Heart right ventricle (tissue), 16 donors: Measurements from ENCODE around the gene ARHGEF17. TPM values are rescaled to one million over a fixed set of nuclear protein-coding genes. Genes with fewer than 3 reads are reported as not detected.
A peak's percentile ranks its signal among the peaks of the same experiment; 100 is the strongest.

Experiments
- ATAC-seq, 8 donors: fragments of 200-7000 bp; cut with Tn5 transposase; one replicate each; pipeline ENCODE4 v1.9.1; 2020; ENCODE audit warnings: mild to moderate bottlenecking in 8 of 8, moderate library complexity in 8 of 8, moderate number of reproducible peaks in 1 of 8
- DNase-seq, 2 donors: peaks; one replicate each; pipeline ENCODE4 v3.0.0-alpha.2; 2020
- H3K27ac ChIP-seq, 10 donors: fragments of 200-600 bp; sonication (generic) in 2 of 10; one replicate each; pipeline versions ENCODE4 v1.5.0 to v1.8.0; 2020 to 2022; ENCODE audit warnings: mild to moderate bottlenecking in 3 of 10
- H3K27me3 ChIP-seq, 7 donors: fragments of 200-600 bp; one replicate each; pipeline ENCODE4 v1.8.0; 2021 to 2022; ENCODE audit warnings: mild to moderate bottlenecking in 2 of 7
- H3K36me3 ChIP-seq, 9 donors: fragments of 200-600 bp; sonication (generic) in 1 of 9; one replicate each; pipeline versions ENCODE4 v1.5.0 to v1.8.0; 2020 to 2022; ENCODE audit warnings: mild to moderate bottlenecking in 2 of 9
- H3K4me1 ChIP-seq, 9 donors: fragments of 200-600 bp; sonication (generic) in 1 of 9; one replicate each; pipeline versions ENCODE4 v1.5.0 to v1.8.0; 2020 to 2022; ENCODE audit warnings: mild to moderate bottlenecking in 4 of 9
- H3K4me3 ChIP-seq, 10 donors: fragments of 200-600 bp; sonication (generic) in 2 of 10; one replicate each; pipeline versions ENCODE4 v1.5.0 to v1.8.0; 2020 to 2022; ENCODE audit warnings: mild to moderate bottlenecking in 7 of 10, moderate library complexity in 2 of 10
- H3K9me3 ChIP-seq, 11 donors: fragments of 200-600 bp in 10 of 11; sonication (generic) in 2 of 11; one replicate each; pipeline versions ENCODE4 v1.5.0 to v1.8.0; 2013 to 2022; ENCODE audit warnings: mild to moderate bottlenecking in 2 of 11, control low read depth in 1 of 11, moderate library complexity in 1 of 11
- CTCF ChIP-seq, 9 donors: fragments of 200-600 bp; sonication (generic) in 2 of 9; IDR thresholded peaks; one replicate each; pipeline versions ENCODE4 v1.5.0 to v1.8.0; 2021 to 2022; ENCODE audit warnings: antibody characterized with exemption in 9 of 9, mild to moderate bottlenecking in 5 of 9, moderate library complexity in 1 of 9
- WGBS, 2 donors: extraction: QIAGEN DNeasy Blood & Tissue Kit; methylation state at CpG; one replicate each; pipeline ENCODE4 v1.1.7; 2013; ENCODE audit warnings: inconsistent platforms in 1 of 2; 5-methylcytosine and 5-hydroxymethylcytosine counted together
- intact Hi-C, 10 donors: fragments of 100-400 bp; cut with DNase I; formaldehyde crosslinking; loops; one replicate each; pipeline versions ENCODE4 v1.11.1 to v1.14.2; 2022
- polyA plus RNA-seq, 2 donors: library from polyadenylated mRNA; stranded (reverse); fragments of 200-250 nt; gene quantifications; one replicate each; pipeline ENCODE4 v1.2.3, GENCODE V29; 2013
- total RNA-seq, 10 donors: library from RNA; stranded (reverse); fragmentation: NEBNext Ultra II Directional in 3 of 10; extraction: Animal tissue kit (Norgen Biotek cat#: 25700) in 3 of 10; gene quantifications; one replicate each; pipeline versions ENCODE4 v1.2.1 to v1.2.4, GENCODE V29; 2021 to 2023
- donor health status: Arrhythmogenic right ventricular cardiomyopathy.
- donor health status: ischemic (EF 13 %, LVEDD 7.1; RV severe dilation, severe dysfunction).
- donor health status: healthy with polysubstance abuse.
- donor health status: DM: no; HTN: yes; CAD: no.
- donor health status: DM: no; HTN: no; CAD: no.
- donor health status: ischemic (EF 25% LVEDD 6.9; RV normal size, moderate dysfunction).
- donor health status: ischemic (EF 25% LVEDD 5.7; RV mildly dilated, moderate dysfunction).
- donor health status: healthy.
- donor health status: DM: yes; HTN: yes; CAD: no.
- donor health status: Ischemic cardiomyopathy.
- donor health status: ischemic (EF 35%, LVEDD 5.7; RV mildly dilated, moderate dysfunction).
- donor health status: nonischemic (EF 11% LVEDD 7.7; RV severe dilation, severe dysfunction).
- donor health status: DM: yes; HTN: yes; CAD: no.
- donor health status: PGD.
- donor health status: ischemic (EF 29% LVEDD 5.4; RV normal size, mild dysfunction).
- donor health status: nonischemic (EF 23%, LVEDD 6.1; RV moderate dilation, normal function).

The ARHGEF17 gene
- total and polyA plus RNA-seq, 12 donors: 38.6 to 67.4 (median 51.2) TPM

- 44 to 46% methylated on average over 10 of the region's 10 CpGs for WGBS, 2 donors
- Histone ChIP-seq H3K27ac (peak overlapping the region; percentile 43 to 100 (median 90)), H3K4me3 (peak overlapping the region in 1 of 10 donors; percentile 5), H3K36me3 (peaks cover 0 to 17% (median 0%) of the 10 kb centered on the region in 9 donors), H3K27me3 (no peaks in the 10 kb centered on the region), H3K9me3 (no peaks in the 10 kb centered on the region), H3K4me1 (peaks cover 67 to 100% (median 99%) of the 10 kb centered on the region in 9 donors)
- ATAC-seq (no peak), DNase-seq (no peak)
- intact Hi-C loops: no loop called here
- no peak for TF ChIP-seq CTCF (IDR thresholded peaks at IDR 0.05)
These were observed 12.9 kb downstream of the ARHGEF17 start for GRCh38 chr11:73320763-73321603.

GRCh38 chr11:73321604-73322381 lies 13.7 kb downstream of the ARHGEF17 start:
- 18 to 27% methylated on average over 10 of the region's 10 CpGs for WGBS, 2 donors
- ATAC-seq (peak; percentile 34 to 63 (median 42)), DNase-seq (peak; percentile 79 to 82)
- Histone ChIP-seq H3K9me3 (no peaks in the 10 kb centered on the region), H3K4me1 (peaks cover 59 to 100% (median 99%) of the 10 kb centered on the region in 9 donors), H3K27ac (peak overlapping the region; percentile 43 to 100 (median 90)), H3K27me3 (no peaks in the 10 kb centered on the region), H3K36me3 (peaks cover 0 to 21% (median 0%) of the 10 kb centered on the region in 9 donors), H3K4me3 (peak overlapping the region in 2 of 10 donors; percentile 10 to 18)
- intact Hi-C loops: loop anchor here in 1 of 10 donors (2.0 kb wide), 1 partner anchor 13 kb away; the partner anchor contains the start of gene ARHGEF17
- no peak for TF ChIP-seq CTCF (IDR thresholded peaks at IDR 0.05)

GRCh38 chr11:73322382-73323306 lies 14.6 kb downstream of the ARHGEF17 start:
- ATAC-seq (no peak), DNase-seq (no peak)
- no peak for TF ChIP-seq CTCF (IDR thresholded peaks at IDR 0.05)
- 53 to 54% methylated on average over 7 of the region's 7 CpGs for WGBS, 2 donors
- Histone ChIP-seq H3K4me3 (peak overlapping the region in 6 of 10 donors; percentile 6 to 24 (median 16)), H3K9me3 (no peaks in the 10 kb centered on the region), H3K27me3 (no peaks in the 10 kb centered on the region), H3K36me3 (peaks cover 0 to 21% (median 0%) of the 10 kb centered on the region in 9 donors), H3K27ac (peak overlapping the region; percentile 43 to 100 (median 90)), H3K4me1 (peaks cover 59 to 100% (median 99%) of the 10 kb centered on the region in 9 donors)
- intact Hi-C loops: loop anchor here in 1 of 10 donors (2.0 kb wide), 1 partner anchor 14 kb away; the partner anchor contains the start of gene ARHGEF17
